GM12878 (cell line): ENCODE results near the gene LRRC7.

Experiments
- CHD2 ChIP-seq: IDR thresholded peaks from 2 replicates; pipeline ENCODE4 v1.6.1; 2011; ENCODE audit warnings: low read depth, low read length, improper control_type of control experiment, borderline replicate concordance
- EZH2 ChIP-seq: IDR thresholded peaks from 2 replicates; pipeline ENCODE4 v1.6.1; 2012; ENCODE audit warnings: low read depth, mild to moderate bottlenecking, control low read depth, inconsistent platforms, low read length, borderline replicate concordance; ENCODE audit not compliant: control insufficient read depth
- JUNB ChIP-seq: IDR thresholded peaks from 2 replicates; pipeline ENCODE4 v1.6.1; 2016; ENCODE audit warnings: antibody characterized with exemption, mild to moderate bottlenecking
- NBN ChIP-seq: fragments of 450-650 bp; IDR thresholded peaks from 2 replicates; pipeline ENCODE4 v1.6.1; 2016
- RELA ChIP-seq: fragments of 450-650 bp; IDR thresholded peaks from 2 replicates; pipeline ENCODE4 v1.8.0; 2014; ENCODE audit warnings: borderline replicate concordance; ENCODE audit not compliant: partially characterized antibody
- SP1 ChIP-seq: IDR thresholded peaks from one replicate; pipeline ENCODE4 v1.6.1; 2011; ENCODE audit warnings: low read depth, low read length
- TCF3 ChIP-seq: IDR thresholded peaks from 2 replicates; pipeline ENCODE4 v1.6.1; 2012; ENCODE audit warnings: low read depth, mild to moderate bottlenecking, low read length, borderline replicate concordance; ENCODE audit not compliant: insufficient read depth
- TF ChIP-seq, protein P1 (sequence below), 3 experiments: IDR thresholded peaks in 2 of 3; conservative IDR thresholded peaks in 1 of 3; 2 replicates each; pipeline ENCODE4 v1.5.1; 2011; ENCODE audit warnings: low read depth in 3 of 3, low read length in 3 of 3, mild to moderate bottlenecking in 3 of 3, control low read depth in 2 of 3, moderate library complexity in 2 of 3, inconsistent platforms in 1 of 3, mixed read lengths in 1 of 3; ENCODE audit not compliant: control insufficient read depth in 2 of 3, insufficient read depth in 1 of 3; ENCODE audit errors: extremely low read depth in 1 of 3
- TF ChIP-seq, protein P2 (sequence below): IDR thresholded peaks from 2 replicates; pipeline ENCODE4 v1.6.1; 2011; ENCODE audit warnings: borderline replicate concordance, low read depth, mild to moderate bottlenecking, moderate library complexity, low read length; ENCODE audit not compliant: insufficient read depth, poor library complexity, severe bottlenecking
- TF ChIP-seq, protein P3 (sequence below): IDR thresholded peaks from 2 replicates; pipeline ENCODE4 v1.6.1; 2012; ENCODE audit warnings: low read length, inconsistent platforms
- TF ChIP-seq, protein P4 (sequence below): fragments of 150-350 bp; IDR thresholded peaks from 2 replicates; pipeline ENCODE4 v1.6.1; 2016; ENCODE audit warnings: low read depth, low read length
- TF ChIP-seq, protein P5 (sequence below): IDR thresholded peaks from 2 replicates; pipeline ENCODE4 v1.6.1; 2011; ENCODE audit warnings: low read depth, low read length, improper control_type of control experiment, borderline replicate concordance
- TF ChIP-seq, protein P6 (sequence below): IDR thresholded peaks from 2 replicates; pipeline ENCODE4 v1.6.1; 2012; ENCODE audit warnings: mild to moderate bottlenecking, low read depth, low read length

DNA sequence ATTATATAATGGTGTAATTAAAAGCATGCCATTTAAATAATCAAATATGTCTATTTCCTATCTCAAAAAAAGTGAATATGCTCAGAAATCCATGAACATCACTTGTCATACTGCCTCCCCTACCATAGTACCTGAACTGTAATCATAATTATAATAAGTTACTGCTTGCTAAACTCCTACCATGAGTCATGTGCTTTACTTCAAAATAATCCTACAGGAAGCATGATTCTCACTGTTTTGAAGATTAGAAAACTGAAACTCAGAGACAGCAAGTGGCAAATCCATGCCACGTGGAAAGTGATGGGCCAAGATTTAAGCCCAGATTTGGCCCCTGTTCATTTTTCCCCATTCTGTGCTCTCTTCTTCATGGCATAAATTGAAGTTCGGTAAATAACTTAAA, 5.2 kb downstream of the LRRC7 start:
- TF ChIP-seq, protein P1, sequence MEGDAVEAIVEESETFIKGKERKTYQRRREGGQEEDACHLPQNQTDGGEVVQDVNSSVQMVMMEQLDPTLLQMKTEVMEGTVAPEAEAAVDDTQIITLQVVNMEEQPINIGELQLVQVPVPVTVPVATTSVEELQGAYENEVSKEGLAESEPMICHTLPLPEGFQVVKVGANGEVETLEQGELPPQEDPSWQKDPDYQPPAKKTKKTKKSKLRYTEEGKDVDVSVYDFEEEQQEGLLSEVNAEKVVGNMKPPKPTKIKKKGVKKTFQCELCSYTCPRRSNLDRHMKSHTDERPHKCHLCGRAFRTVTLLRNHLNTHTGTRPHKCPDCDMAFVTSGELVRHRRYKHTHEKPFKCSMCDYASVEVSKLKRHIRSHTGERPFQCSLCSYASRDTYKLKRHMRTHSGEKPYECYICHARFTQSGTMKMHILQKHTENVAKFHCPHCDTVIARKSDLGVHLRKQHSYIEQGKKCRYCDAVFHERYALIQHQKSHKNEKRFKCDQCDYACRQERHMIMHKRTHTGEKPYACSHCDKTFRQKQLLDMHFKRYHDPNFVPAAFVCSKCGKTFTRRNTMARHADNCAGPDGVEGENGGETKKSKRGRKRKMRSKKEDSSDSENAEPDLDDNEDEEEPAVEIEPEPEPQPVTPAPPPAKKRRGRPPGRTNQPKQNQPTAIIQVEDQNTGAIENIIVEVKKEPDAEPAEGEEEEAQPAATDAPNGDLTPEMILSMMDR (IDR thresholded peaks at IDR 0.05 in 2 of 3, conservative IDR thresholded peaks at IDR 0.05 in 1 of 3; ENCODE audit: control insufficient read depth in 2 of 3, extremely low read depth in 1 of 3, insufficient read depth in 1 of 3, low read depth in 3 of 3, low read length in 3 of 3): no peak
- TF ChIP-seq NBN (no peak), RELA (no peak), TCF3 (no peak), EZH2 (no peak), JUNB (no peak), SP1 (no peak), CHD2 (no peak)
- TF ChIP-seq, protein P2, sequence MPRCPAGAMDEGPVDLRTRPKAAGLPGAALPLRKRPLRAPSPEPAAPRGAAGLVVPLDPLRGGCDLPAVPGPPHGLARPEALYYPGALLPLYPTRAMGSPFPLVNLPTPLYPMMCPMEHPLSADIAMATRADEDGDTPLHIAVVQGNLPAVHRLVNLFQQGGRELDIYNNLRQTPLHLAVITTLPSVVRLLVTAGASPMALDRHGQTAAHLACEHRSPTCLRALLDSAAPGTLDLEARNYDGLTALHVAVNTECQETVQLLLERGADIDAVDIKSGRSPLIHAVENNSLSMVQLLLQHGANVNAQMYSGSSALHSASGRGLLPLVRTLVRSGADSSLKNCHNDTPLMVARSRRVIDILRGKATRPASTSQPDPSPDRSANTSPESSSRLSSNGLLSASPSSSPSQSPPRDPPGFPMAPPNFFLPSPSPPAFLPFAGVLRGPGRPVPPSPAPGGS: no peak
- TF ChIP-seq, protein P3, sequence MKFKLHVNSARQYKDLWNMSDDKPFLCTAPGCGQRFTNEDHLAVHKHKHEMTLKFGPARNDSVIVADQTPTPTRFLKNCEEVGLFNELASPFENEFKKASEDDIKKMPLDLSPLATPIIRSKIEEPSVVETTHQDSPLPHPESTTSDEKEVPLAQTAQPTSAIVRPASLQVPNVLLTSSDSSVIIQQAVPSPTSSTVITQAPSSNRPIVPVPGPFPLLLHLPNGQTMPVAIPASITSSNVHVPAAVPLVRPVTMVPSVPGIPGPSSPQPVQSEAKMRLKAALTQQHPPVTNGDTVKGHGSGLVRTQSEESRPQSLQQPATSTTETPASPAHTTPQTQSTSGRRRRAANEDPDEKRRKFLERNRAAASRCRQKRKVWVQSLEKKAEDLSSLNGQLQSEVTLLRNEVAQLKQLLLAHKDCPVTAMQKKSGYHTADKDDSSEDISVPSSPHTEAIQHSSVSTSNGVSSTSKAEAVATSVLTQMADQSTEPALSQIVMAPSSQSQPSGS: no peak
- TF ChIP-seq, protein P4, sequence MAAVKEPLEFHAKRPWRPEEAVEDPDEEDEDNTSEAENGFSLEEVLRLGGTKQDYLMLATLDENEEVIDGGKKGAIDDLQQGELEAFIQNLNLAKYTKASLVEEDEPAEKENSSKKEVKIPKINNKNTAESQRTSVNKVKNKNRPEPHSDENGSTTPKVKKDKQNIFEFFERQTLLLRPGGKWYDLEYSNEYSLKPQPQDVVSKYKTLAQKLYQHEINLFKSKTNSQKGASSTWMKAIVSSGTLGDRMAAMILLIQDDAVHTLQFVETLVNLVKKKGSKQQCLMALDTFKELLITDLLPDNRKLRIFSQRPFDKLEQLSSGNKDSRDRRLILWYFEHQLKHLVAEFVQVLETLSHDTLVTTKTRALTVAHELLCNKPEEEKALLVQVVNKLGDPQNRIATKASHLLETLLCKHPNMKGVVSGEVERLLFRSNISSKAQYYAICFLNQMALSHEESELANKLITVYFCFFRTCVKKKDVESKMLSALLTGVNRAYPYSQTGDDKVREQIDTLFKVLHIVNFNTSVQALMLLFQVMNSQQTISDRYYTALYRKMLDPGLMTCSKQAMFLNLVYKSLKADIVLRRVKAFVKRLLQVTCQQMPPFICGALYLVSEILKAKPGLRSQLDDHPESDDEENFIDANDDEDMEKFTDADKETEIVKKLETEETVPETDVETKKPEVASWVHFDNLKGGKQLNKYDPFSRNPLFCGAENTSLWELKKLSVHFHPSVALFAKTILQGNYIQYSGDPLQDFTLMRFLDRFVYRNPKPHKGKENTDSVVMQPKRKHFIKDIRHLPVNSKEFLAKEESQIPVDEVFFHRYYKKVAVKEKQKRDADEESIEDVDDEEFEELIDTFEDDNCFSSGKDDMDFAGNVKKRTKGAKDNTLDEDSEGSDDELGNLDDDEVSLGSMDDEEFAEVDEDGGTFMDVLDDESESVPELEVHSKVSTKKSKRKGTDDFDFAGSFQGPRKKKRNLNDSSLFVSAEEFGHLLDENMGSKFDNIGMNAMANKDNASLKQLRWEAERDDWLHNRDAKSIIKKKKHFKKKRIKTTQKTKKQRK: no peak
- TF ChIP-seq, protein P5, sequence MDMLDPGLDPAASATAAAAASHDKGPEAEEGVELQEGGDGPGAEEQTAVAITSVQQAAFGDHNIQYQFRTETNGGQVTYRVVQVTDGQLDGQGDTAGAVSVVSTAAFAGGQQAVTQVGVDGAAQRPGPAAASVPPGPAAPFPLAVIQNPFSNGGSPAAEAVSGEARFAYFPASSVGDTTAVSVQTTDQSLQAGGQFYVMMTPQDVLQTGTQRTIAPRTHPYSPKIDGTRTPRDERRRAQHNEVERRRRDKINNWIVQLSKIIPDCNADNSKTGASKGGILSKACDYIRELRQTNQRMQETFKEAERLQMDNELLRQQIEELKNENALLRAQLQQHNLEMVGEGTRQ: no peak
- TF ChIP-seq, protein P6, sequence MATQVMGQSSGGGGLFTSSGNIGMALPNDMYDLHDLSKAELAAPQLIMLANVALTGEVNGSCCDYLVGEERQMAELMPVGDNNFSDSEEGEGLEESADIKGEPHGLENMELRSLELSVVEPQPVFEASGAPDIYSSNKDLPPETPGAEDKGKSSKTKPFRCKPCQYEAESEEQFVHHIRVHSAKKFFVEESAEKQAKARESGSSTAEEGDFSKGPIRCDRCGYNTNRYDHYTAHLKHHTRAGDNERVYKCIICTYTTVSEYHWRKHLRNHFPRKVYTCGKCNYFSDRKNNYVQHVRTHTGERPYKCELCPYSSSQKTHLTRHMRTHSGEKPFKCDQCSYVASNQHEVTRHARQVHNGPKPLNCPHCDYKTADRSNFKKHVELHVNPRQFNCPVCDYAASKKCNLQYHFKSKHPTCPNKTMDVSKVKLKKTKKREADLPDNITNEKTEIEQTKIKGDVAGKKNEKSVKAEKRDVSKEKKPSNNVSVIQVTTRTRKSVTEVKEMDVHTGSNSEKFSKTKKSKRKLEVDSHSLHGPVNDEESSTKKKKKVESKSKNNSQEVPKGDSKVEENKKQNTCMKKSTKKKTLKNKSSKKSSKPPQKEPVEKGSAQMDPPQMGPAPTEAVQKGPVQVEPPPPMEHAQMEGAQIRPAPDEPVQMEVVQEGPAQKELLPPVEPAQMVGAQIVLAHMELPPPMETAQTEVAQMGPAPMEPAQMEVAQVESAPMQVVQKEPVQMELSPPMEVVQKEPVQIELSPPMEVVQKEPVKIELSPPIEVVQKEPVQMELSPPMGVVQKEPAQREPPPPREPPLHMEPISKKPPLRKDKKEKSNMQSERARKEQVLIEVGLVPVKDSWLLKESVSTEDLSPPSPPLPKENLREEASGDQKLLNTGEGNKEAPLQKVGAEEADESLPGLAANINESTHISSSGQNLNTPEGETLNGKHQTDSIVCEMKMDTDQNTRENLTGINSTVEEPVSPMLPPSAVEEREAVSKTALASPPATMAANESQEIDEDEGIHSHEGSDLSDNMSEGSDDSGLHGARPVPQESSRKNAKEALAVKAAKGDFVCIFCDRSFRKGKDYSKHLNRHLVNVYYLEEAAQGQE: no peak
